Activated CD4-positive, alpha-beta memory T cell treated with anti-CD3 and anti-CD28 coated beads for 36 hours (primary cell): ENCODE results near the gene RAB1A. TPM values are rescaled to one million over a fixed set of nuclear protein-coding genes. Genes with fewer than 3 reads are reported as not detected.

ENCODE experiments used
- CTCF ChIA-PET: fragments of 350-600 bp; sonication (Branson Sonifier 250); formaldehyde crosslinking; loops from one replicate; lab custom pipeline; 2021; ENCODE audit warnings: antibody characterized with exemption, inconsistent platforms; lab: Charles Lee
- POLR2A ChIA-PET: fragments of 350-600 bp; sonication (Branson Sonifier 250); formaldehyde crosslinking; loops from one replicate; lab custom pipeline; 2021; ENCODE audit warnings: antibody characterized with exemption; lab: Charles Lee
- DNase-seq: peaks from one replicate; pipeline ENCODE4 v3.0.0-alpha.2; 2020
- H3K27ac Mint-ChIP-seq: one replicate; pipeline ENCODE4 v1.8.0; 2021; ENCODE audit warnings: mixed read lengths
- H3K27me3 Mint-ChIP-seq: one replicate; pipeline ENCODE4 v1.8.0; 2021; ENCODE audit warnings: mixed read lengths
- H3K36me3 Mint-ChIP-seq: one replicate; pipeline ENCODE4 v1.8.0; 2021; ENCODE audit warnings: mixed read lengths
- H3K4me1 Mint-ChIP-seq: one replicate; pipeline ENCODE4 v1.8.0; 2021; ENCODE audit warnings: low read depth, mixed read lengths
- H3K4me3 Mint-ChIP-seq: one replicate; pipeline ENCODE4 v1.8.0; 2021; ENCODE audit warnings: mild to moderate bottlenecking, mixed read lengths
- H3K9me3 Mint-ChIP-seq: one replicate; pipeline ENCODE4 v1.8.0; 2021; ENCODE audit warnings: mixed read lengths
- intact Hi-C: fragments of 100-400 bp; cut with micrococcal nuclease; formaldehyde crosslinking; loops from one replicate; pipeline ENCODE4 v1.15.1; 2023
- total RNA-seq, 2 experiments: library from RNA; stranded (reverse); gene quantifications; one replicate each; pipeline ENCODE4 v1.2.3, GENCODE V29; 2021

Gene RAB1A
- total RNA-seq, 2 experiments from 2014 or later: 84.3 to 84.5 TPM

DNA sequence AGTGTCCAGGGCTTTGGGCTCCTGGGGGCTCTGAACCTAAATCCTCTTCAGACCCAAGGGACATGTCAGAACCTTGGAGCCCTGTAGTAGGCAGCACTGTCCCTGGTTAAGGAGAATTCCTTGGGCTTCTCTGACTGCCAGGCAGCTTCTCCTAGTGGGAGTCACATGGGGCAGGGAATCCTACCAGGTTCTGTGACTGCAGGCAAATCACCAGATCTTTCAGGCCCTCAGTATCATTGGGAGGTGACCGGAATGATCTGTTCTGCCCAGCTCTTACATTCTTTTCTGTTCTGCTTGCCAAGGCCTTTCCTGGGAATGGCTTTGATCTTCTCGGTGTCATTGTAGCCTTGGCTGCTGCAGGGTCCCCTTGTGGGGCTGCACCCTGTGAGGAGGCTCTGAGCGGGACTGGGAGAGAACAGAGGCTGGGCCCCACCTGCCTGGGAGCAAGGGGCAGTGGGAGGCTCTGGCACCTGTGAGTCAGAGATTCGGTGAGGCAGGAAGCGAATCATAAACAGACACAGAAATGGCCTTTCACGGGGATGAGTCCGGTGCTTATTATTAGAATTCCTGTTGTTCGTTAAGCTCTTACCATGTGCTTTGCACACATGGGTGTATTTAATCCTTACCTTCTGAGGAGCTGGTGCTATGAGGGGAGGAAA lies 59.6 kb downstream of the RAB1A start:
- Mint-ChIP-seq H3K4me3 (no peak overlapping the region), H3K27ac (peak overlapping the region; percentile 81)

DNA sequence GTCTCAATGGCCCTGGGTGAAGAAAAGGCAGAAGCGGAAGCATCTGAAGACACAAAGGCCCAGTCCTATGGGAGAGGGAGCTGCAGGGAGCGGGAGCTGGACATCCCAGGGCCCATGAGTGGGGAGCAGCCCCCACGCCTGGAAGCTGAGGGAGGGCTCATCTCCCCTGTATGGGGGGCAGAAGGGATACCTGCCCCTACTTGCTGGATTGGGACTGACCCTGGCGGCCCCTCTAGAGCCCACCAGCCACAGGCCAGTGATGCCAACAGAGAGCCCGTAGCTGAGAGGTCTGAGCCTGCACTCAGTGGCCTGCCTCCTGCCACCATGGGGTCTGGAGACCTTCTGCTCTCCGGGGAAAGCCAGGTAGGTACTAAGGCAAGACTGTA lies 60.5 kb downstream of the RAB1A start:
- Mint-ChIP-seq H3K27me3 (no peaks in the 10 kb centered on the region), H3K27ac (no peak overlapping the region), H3K4me3 (no peak overlapping the region), H3K36me3 (peaks cover 8% of the 10 kb centered on the region), H3K9me3 (no peaks in the 10 kb centered on the region), H3K4me1 (peaks cover 52% of the 10 kb centered on the region)
- DNase-seq: no peak
- intact Hi-C loops: no loop called here
- ChIA-PET CTCF (interaction anchor here (2.6 to 6.0 kb wide), 2 partner anchors 101 to 118 kb away, joined by 9 to 38 read pairs; no protein-coding TSS in a partner anchor), POLR2A (no interaction called here)

More for the DNA sequence above, 59.6 kb downstream of the RAB1A start:
- ChIA-PET CTCF (interaction anchor here (0.9 to 6.0 kb wide), 3 partner anchors 58 to 116 kb away, joined by 3 to 38 read pairs (median 7); no protein-coding TSS in a partner anchor), POLR2A (no interaction called here)
- peaks cover 44% of the 10 kb centered on the region for H3K4me1 Mint-ChIP-seq
- peak; percentile 41 for DNase-seq
- H3K9me3 Mint-ChIP-seq: no peaks in the 10 kb centered on the region
- peaks cover 8% of the 10 kb centered on the region for H3K36me3 Mint-ChIP-seq
- no peaks in the 10 kb centered on the region for H3K27me3 Mint-ChIP-seq
- intact Hi-C loops: no loop called here

DNA sequence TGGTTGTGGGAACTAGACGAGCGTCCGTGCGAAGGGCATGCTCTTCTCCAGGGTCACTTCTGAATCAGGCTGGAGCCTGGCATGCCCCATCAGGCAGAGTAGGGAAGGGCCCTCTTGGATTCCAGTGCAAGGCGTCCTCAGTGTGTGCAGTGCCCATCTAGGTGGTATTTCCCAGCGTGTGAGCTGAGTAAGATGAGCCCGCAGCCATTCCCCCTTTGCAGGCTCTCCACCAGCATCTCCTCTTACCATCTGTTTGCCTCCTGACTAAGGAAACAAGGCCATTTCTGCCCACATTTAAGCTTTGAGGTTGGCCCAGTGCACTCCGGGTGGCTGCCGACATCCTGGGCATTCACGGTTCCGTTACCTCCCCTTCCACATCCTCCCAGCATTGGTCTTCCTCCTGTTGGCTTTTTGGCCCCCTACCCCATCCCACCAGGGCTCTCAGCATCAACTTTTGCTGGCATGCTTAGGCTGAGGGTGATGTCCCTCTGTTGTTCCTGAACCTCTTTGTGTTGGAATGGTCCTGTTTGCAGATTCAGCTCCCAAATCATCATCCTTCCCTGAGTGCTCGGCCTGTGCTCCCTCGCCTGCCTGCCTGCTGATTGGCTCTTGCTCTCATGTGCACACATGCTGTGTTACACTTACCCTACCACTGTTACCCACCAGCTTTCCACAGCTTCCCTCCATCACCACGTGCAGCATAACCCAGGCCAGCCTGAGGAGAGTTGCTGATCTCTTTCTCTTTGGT lies 61.9 kb downstream of the RAB1A start:
- peak overlapping the region; percentile 52 for H3K27ac Mint-ChIP-seq
- no peaks in the 10 kb centered on the region for H3K9me3 Mint-ChIP-seq
- CTCF ChIA-PET: interaction anchor here (0.6 to 6.0 kb wide), 5 partner anchors 62 to 150 kb away, joined by 3 to 38 read pairs (median 5); partner anchors contain the start of gene RAB1A
- POLR2A ChIA-PET: interaction anchor here (0.8 kb wide), 1 partner anchor 62 kb away, joined by 3 read pairs; the partner anchor contains the start of gene RAB1A
- no peaks in the 10 kb centered on the region for H3K27me3 Mint-ChIP-seq
- peak; percentile 26 for DNase-seq
- H3K36me3 Mint-ChIP-seq: peaks cover 6% of the 10 kb centered on the region
- H3K4me3 Mint-ChIP-seq: no peak overlapping the region
- intact Hi-C loops: no loop called here
- peaks cover 59% of the 10 kb centered on the region for H3K4me1 Mint-ChIP-seq

DNA sequence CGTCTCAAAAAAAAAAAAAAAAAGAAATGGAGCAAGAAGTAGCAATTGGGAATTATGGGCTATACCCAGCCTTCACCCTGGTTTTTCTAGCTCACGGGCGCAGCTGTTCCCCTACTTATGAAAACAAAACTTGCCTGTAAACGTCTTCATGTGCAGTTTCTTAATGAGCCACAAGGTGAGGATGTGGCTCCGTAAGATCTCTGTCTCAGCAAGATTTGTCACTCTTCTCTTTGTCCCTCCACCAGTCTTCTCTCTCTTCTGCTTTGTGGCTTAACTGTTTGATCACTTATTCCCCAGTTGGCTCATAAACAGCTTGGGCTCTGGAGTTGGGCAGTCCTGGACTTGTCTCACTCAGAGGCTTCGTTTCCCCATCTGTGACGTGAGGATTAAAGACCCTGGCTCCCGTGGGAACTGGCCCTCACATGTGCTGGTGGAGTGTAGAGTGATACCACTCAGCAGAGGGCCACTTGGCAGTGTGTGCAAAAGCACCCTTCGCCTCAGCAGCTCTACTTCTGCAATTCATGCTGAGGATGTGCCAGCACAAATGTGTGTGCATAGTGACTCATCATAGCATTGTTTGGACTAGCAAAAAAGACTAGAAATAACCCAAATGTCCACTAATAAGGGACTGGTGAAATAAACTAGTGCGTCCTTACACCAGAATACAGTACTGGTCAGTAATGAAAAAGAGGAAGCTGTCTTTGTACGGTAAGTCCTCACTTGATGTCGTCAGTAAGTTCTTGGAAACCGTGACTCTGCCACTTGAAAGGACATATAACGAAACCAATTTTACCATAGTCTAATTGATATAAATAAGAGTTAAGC lies 65.0 kb downstream of the RAB1A start:
- CTCF ChIA-PET: interaction anchor here (0.6 to 3.0 kb wide), 40 partner anchors 10 to 511 kb away, joined by 3 to 59 read pairs (median 5); partner anchors contain the start of genes ACTR2, CEP68 and RAB1A
- intact Hi-C loops: loop anchor here (1.0 to 5.0 kb wide), 7 partner anchors 9 to 508 kb away; partner anchors contain the start of genes ACTR2, CEP68 and RAB1A
- no peaks in the 10 kb centered on the region for H3K9me3 Mint-ChIP-seq
- H3K4me1 Mint-ChIP-seq: peaks cover 43% of the 10 kb centered on the region
- H3K27ac Mint-ChIP-seq: peak overlapping the region; percentile 80
- DNase-seq: peak; percentile 62
- no peak overlapping the region for H3K4me3 Mint-ChIP-seq
- H3K36me3 Mint-ChIP-seq: no peaks in the 10 kb centered on the region
- POLR2A ChIA-PET: interaction anchor here (0.9 to 1.8 kb wide), 6 partner anchors 9 to 372 kb away, joined by 3 to 10 read pairs (median 3); partner anchors contain the start of genes ACTR2, CEP68 and RAB1A
- H3K27me3 Mint-ChIP-seq: no peaks in the 10 kb centered on the region

DNA sequence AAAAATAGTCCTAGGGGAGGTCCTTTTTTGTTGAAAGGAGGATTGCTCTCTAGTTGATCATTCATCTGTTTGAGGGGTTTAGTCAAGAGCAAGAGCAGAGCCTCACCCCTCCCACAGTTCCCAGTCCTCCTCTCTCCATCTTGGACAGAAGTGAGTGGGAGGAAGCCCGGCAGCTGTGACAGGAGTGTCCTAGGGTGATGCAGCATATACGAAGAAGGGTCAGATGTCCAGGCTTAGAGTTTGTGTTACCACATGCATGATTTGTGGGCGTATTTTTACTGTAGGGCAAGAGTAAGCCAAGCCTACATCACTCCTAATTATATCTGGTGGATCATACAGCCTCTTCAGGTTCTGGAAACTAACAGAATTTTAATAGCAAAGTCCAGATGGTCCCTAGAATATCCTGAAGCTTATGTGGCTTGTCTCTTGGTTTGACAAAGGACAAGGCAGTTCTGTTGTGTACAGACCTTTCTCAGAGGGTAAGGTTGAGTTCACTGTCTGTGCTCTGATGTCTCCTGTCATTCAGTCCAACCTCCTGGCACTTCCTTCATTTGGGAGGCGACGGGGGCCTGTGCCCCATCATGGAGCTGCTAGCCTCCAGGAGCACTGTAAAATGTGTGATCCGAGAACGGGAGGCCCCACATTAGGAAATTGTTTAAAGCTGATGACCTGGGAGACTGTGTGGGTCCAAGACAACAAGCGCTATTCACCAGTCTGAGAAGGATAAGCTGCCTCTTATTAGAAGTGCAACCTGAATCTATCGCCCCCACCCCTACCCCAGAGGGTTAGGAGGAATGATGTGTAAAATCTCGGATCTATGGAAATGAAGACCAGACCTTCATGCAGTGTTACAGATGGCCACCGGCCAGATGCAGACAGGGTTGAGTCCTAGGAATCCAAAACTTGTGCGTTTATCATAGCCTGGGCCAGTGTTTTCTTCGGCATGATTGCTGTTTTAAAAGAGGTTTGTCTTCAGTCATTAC lies 66.8 kb downstream of the RAB1A start:
- Mint-ChIP-seq H3K4me3 (no peak overlapping the region), H3K27ac (no peak overlapping the region), H3K27me3 (no peaks in the 10 kb centered on the region), H3K4me1 (peaks cover 52% of the 10 kb centered on the region), H3K9me3 (no peaks in the 10 kb centered on the region), H3K36me3 (no peaks in the 10 kb centered on the region)
- ChIA-PET CTCF (interaction anchor here (1.1 to 3.0 kb wide), 8 partner anchors 8 to 145 kb away, joined by 3 to 59 read pairs (median 11); partner anchors contain the start of gene CEP68), POLR2A (no interaction called here)
- intact Hi-C loops: loop anchor here (5.0 kb wide), 1 partner anchor 489 kb away; no protein-coding TSS in a partner anchor
- DNase-seq: no peak

DNA sequence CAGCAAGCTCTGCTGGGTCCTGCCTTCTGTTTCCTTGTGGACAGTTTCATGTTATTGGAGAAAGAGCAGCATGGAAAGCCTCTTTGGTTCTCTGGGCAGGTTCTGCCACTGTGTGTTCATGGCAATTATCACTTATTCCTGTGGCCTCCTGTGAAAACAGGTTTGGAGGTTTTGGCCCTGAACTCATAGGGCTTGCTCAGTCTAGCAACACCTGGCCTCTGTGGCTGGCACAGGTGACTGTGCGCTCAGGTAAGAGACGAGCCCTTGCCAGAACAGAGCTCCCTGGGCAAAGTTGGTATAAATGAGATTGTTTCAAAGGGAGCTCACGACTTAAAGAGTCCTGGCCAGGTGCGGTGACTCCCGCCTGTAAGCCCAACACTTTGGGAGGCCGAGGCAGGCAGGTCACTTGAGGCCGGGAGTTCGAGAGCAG lies 68.0 kb downstream of the RAB1A start:
- Mint-ChIP-seq H3K4me3 (no peak overlapping the region), H3K9me3 (no peaks in the 10 kb centered on the region), H3K27me3 (no peaks in the 10 kb centered on the region), H3K36me3 (no peaks in the 10 kb centered on the region), H3K27ac (no peak overlapping the region), H3K4me1 (peaks cover 54% of the 10 kb centered on the region)
- intact Hi-C loops: loop anchor here (5.0 kb wide), 1 partner anchor 490 kb away; no protein-coding TSS in a partner anchor
- DNase-seq: no peak
- ChIA-PET CTCF (interaction anchor here (1.0 to 3.0 kb wide), 2 partner anchors 108 to 125 kb away, joined by 3 to 15 read pairs; no protein-coding TSS in a partner anchor), POLR2A (interaction anchor here (0.5 kb wide), 1 partner anchor 935 kb away, joined by 3 read pairs; no protein-coding TSS in a partner anchor)

GRCh38 chr2:65061146-65061909 lies 68.6 kb downstream of the RAB1A start:
- no peaks in the 10 kb centered on the region for H3K36me3 Mint-ChIP-seq
- ChIA-PET CTCF (interaction anchor here (1.0 to 3.0 kb wide), 2 partner anchors 108 to 125 kb away, joined by 3 to 15 read pairs; no protein-coding TSS in a partner anchor), POLR2A (no interaction called here)
- H3K9me3 Mint-ChIP-seq: no peaks in the 10 kb centered on the region
- intact Hi-C loops: loop anchor here (5.0 kb wide), 1 partner anchor 491 kb away; no protein-coding TSS in a partner anchor
- H3K4me1 Mint-ChIP-seq: peaks cover 52% of the 10 kb centered on the region
- no peaks in the 10 kb centered on the region for H3K27me3 Mint-ChIP-seq
- no peak overlapping the region for H3K4me3 Mint-ChIP-seq
- DNase-seq: no peak
- H3K27ac Mint-ChIP-seq: no peak overlapping the region

DNA sequence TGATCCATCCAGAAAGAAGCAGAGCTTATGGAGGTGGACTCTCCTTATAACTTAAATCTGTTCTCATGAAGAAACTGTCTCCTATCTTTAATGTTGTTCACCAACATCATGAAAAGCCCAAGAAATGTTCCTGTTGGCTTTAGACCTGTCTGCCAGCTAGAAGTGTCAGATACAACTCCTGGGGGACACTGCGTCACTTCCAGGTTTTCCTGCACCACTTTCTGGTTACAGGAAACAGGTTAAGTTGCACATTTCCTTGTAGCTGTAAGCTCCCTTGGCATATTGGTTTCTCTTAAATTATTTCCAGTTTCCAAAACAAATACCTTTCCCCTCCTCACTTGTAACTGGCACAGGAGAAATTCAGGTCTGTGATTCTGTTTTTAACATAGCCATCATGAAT lies 70.8 kb downstream of the RAB1A start:
- DNase-seq: no peak
- H3K4me3 Mint-ChIP-seq: no peak overlapping the region
- no peaks in the 10 kb centered on the region for H3K36me3 Mint-ChIP-seq
- H3K27me3 Mint-ChIP-seq: no peaks in the 10 kb centered on the region
- no peak overlapping the region for H3K27ac Mint-ChIP-seq
- ChIA-PET CTCF (interaction anchor here (0.8 to 7.4 kb wide), 4 partner anchors 71 to 141 kb away, joined by 3 to 48 read pairs (median 5); partner anchors contain the start of gene RAB1A), POLR2A (interaction anchor here (1.3 kb wide), 1 partner anchor 169 kb away, joined by 3 read pairs; the partner anchor contains the start of gene ACTR2)
- peaks cover 46% of the 10 kb centered on the region for H3K4me1 Mint-ChIP-seq
- no peaks in the 10 kb centered on the region for H3K9me3 Mint-ChIP-seq
- intact Hi-C loops: loop anchor here (5.0 kb wide), 3 partner anchors 292 to 1472 kb away; partner anchors contain the start of genes MDH1 and WDPCP

DNA sequence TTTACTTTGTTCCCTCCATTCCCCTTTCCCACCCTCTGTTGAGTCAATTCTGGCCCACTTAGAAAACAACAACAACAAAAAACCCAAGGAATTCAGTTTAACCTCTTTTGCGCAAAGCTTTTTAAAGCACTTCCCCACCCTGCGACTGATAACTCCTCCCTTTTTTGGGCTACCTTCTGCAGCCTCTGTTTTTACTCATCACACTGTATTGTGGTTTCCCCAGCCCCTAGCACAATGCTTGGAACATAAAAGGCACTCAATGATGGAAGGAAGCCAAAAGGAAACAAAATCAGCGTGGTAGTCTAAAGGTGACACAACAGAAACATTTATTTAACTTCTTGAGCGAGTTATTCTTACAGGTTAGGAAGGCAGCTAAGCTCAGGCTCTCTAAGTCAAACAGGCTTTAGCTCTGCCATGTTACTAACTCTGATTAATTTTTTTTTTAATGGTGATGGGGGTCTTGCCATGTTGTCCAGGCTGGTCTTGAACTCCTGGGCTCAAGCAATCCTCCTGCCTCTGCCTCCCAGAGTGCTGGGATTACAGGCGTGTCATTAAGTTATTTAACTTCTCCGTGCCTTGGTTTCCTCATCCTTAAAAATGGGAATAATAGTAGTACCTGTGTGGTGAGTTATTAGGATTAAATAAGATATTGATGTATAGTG lies 72.4 kb downstream of the RAB1A start:
- H3K27me3 Mint-ChIP-seq: no peaks in the 10 kb centered on the region
- ChIA-PET CTCF (interaction anchor here (1.0 to 7.4 kb wide), 6 partner anchors 7 to 307 kb away, joined by 3 to 48 read pairs (median 6); partner anchors contain the start of gene RAB1A), POLR2A (interaction anchor here (1.0 to 3.1 kb wide), 4 partner anchors 69 to 170 kb away, joined by 4 to 24 read pairs (median 12); partner anchors contain the start of genes ACTR2, RAB1A and SLC1A4)
- no peaks in the 10 kb centered on the region for H3K9me3 Mint-ChIP-seq
- DNase-seq: peak; percentile 70
- H3K36me3 Mint-ChIP-seq: no peaks in the 10 kb centered on the region
- peaks cover 53% of the 10 kb centered on the region for H3K4me1 Mint-ChIP-seq
- peak overlapping the region; percentile 78 for H3K27ac Mint-ChIP-seq
- peak overlapping the region; percentile 77 for H3K4me3 Mint-ChIP-seq
- intact Hi-C loops: loop anchor here (1.0 to 5.0 kb wide), 7 partner anchors 68 to 1470 kb away; partner anchors contain the start of genes ACTR2, AFTPH, MDH1 and SLC1A4
